Caco-2 (cell line): ENCODE measurements around the gene KLHL8. TPM values are rescaled to one million over a fixed set of nuclear protein-coding genes. Genes with fewer than 3 reads are reported as not detected.

ENCODE experiments used
- BruUV-seq: library from RNA; stranded (reverse); fragments of 400-500 nt; replicated peaks from 2 replicates; lab custom pipeline; 2021; lab: Mats Ljungman, UMichigan
- CTCF ChIA-PET: fragments of 300-600 bp; sonication (Branson Sonifier 250); formaldehyde crosslinking; loops from one replicate; lab custom pipeline; 2022; ENCODE audit warnings: antibody characterized with exemption; lab: Charles Lee
- POLR2A ChIA-PET: fragments of 300-600 bp; sonication (Branson Sonifier 250); formaldehyde crosslinking; loops from one replicate; lab custom pipeline; 2022; ENCODE audit warnings: antibody characterized with exemption; lab: Charles Lee
- DNase-seq, 2 experiments: peaks; one replicate each; pipeline versions ENCODE4 v3.0.0 to v3.0.0-alpha.2; 2020 to 2022
- H3K27me3 ChIP-seq: replicated peaks from 2 replicates; pipeline ENCODE4 v1.6.0; 2011; ENCODE audit warnings: low read length; ENCODE audit not compliant: control insufficient read depth, insufficient read depth
- H3K36me3 ChIP-seq: 2 replicates; pipeline ENCODE4 v1.5.1; 2011; ENCODE audit warnings: low read length; ENCODE audit not compliant: control insufficient read depth, insufficient read depth
- H3K4me1 ChIP-seq: fragments of 250-450 bp; sonication (Bioruptor Pico); 2 replicates; pipeline ENCODE4 v1.5.1; 2020; ENCODE audit warnings: mild to moderate bottlenecking
- H3K4me3 ChIP-seq: 2 replicates; pipeline ENCODE4 v1.5.1; 2011; ENCODE audit warnings: low read depth, mild to moderate bottlenecking, control low read depth, low read length
- H3K9me3 ChIP-seq: fragments of 250-450 bp; sonication (Bioruptor Pico); 2 replicates; pipeline ENCODE4 v1.5.1; 2020; ENCODE audit warnings: mild to moderate bottlenecking, moderate library complexity
- H3K27ac Mint-ChIP-seq: one replicate; pipeline ENCODE4 v1.8.0; 2022; ENCODE audit warnings: mixed read lengths; ENCODE audit not compliant: unreplicated experiment
- H3K27me3 Mint-ChIP-seq: one replicate; pipeline ENCODE4 v1.8.0; 2022; ENCODE audit warnings: mixed read lengths; ENCODE audit not compliant: insufficient read depth, unreplicated experiment
- H3K36me3 Mint-ChIP-seq: one replicate; pipeline ENCODE4 v1.8.0; 2022; ENCODE audit warnings: mild to moderate bottlenecking, mixed read lengths; ENCODE audit not compliant: insufficient read depth, unreplicated experiment
- H3K4me1 Mint-ChIP-seq: one replicate; pipeline ENCODE4 v1.8.0; 2022; ENCODE audit warnings: low read depth, mixed read lengths; ENCODE audit not compliant: unreplicated experiment
- H3K4me3 Mint-ChIP-seq: one replicate; pipeline ENCODE4 v1.8.0; 2022; ENCODE audit warnings: mild to moderate bottlenecking, moderate library complexity, mixed read lengths; ENCODE audit not compliant: unreplicated experiment
- H3K9me3 Mint-ChIP-seq: one replicate; pipeline ENCODE4 v1.8.0; 2022; ENCODE audit warnings: mixed read lengths; ENCODE audit not compliant: unreplicated experiment
- intact Hi-C: fragments of 100-400 bp; cut with micrococcal nuclease; formaldehyde crosslinking; loops from one replicate; pipeline ENCODE4 v1.10.0; 2022; ENCODE audit not compliant: unreplicated experiment
- total RNA-seq: library from RNA; stranded (reverse); gene quantifications from 2 replicates; pipeline ENCODE4 v1.2.3, GENCODE V29; 2022
- TF ChIP-seq, protein P1 (sequence below), 2 experiments: fragments of 200-600 bp in 1 of 2; IDR thresholded peaks; 1 replicate in 1 of 2; 2 replicates in 1 of 2; pipeline versions ENCODE4 v1.5.1 to v1.8.0; 2011 to 2022; ENCODE audit warnings: antibody characterized with exemption in 1 of 2, control low read depth in 1 of 2, inconsistent platforms in 1 of 2, low read depth in 1 of 2, low read length in 1 of 2, mild to moderate bottlenecking in 1 of 2, moderate library complexity in 1 of 2; ENCODE audit not compliant: insufficient read depth in 1 of 2, severe bottlenecking in 1 of 2, unreplicated experiment in 1 of 2

KLHL8 gene
- total RNA-seq, 1 experiment from 2014 or later: 27.7 TPM

DNA sequence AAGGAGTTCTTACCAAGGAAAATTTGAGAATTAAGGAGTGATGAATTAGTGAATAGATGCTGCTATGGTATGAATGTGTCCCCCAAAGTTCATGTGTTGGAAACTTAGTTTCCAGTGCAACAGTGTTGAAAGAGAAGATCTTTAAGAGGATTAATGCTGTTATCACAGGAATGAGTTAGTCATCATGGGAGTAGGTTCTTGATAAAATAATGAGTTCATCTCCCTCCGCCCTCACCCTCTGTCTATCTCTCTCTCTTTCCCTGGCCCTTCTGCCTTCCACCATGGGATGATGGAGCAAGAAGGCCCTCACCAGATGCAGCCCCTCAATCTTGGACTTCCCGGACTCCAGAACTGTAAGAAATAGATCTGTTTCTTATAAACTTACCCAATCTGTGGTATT is 38.3 kb upstream of the KLHL8 start:
- Mint-ChIP-seq H3K27me3 (no peaks in the 10 kb centered on the region), H3K4me1 (no peaks in the 10 kb centered on the region), H3K27ac (no peak overlapping the region), H3K36me3 (no peaks in the 10 kb centered on the region), H3K9me3 (peaks cover 19% of the 10 kb centered on the region), H3K4me3 (no peak overlapping the region)
- intact Hi-C loops: no loop called here
- TF ChIP-seq, protein P1, sequence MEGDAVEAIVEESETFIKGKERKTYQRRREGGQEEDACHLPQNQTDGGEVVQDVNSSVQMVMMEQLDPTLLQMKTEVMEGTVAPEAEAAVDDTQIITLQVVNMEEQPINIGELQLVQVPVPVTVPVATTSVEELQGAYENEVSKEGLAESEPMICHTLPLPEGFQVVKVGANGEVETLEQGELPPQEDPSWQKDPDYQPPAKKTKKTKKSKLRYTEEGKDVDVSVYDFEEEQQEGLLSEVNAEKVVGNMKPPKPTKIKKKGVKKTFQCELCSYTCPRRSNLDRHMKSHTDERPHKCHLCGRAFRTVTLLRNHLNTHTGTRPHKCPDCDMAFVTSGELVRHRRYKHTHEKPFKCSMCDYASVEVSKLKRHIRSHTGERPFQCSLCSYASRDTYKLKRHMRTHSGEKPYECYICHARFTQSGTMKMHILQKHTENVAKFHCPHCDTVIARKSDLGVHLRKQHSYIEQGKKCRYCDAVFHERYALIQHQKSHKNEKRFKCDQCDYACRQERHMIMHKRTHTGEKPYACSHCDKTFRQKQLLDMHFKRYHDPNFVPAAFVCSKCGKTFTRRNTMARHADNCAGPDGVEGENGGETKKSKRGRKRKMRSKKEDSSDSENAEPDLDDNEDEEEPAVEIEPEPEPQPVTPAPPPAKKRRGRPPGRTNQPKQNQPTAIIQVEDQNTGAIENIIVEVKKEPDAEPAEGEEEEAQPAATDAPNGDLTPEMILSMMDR (IDR thresholded peaks at IDR 0.05; ENCODE audit: insufficient read depth in 1 of 2, low read depth in 1 of 2, low read length in 1 of 2, severe bottlenecking in 1 of 2, unreplicated experiment in 1 of 2): no peak
- ChIA-PET CTCF (no interaction called here), POLR2A (no interaction called here)
- no peak for DNase-seq
- H3K4me3 ChIP-seq: no peak overlapping the region
- H3K4me1 ChIP-seq: no peaks in the 10 kb centered on the region
- BruUV-seq: no TSS peak
- H3K9me3 ChIP-seq: peaks cover 7% of the 10 kb centered on the region; the same call in 1 of the 2 replicates
- H3K27me3 ChIP-seq: no peaks in the 10 kb centered on the region
- no peaks in the 10 kb centered on the region for H3K36me3 ChIP-seq

DNA sequence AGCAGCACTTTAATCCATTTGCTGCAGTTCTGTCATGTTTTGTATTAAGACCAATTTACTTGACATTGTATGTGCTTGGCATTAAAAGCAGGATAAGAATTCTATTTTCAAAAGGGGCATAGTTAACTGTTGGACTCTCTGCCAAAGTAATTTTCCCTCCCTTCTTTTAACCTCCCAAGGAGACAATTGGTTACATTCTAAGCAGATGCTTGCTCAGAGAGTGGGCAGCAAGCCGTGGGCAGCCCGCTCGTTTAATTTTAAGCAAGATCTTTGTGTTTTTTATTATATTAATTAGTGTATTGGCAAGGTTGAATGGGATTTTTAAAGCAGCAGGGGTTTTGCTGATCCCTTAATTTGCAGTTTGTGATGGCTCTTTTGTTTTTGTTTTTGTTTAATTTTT is 37.1 kb upstream of the KLHL8 start:
- peaks cover 12% of the 10 kb centered on the region for H3K9me3 Mint-ChIP-seq
- no peak overlapping the region for H3K4me3 Mint-ChIP-seq
- no peak for DNase-seq
- Histone ChIP-seq H3K27me3 (no peaks in the 10 kb centered on the region), H3K36me3 (no peaks in the 10 kb centered on the region), H3K4me1 (no peaks in the 10 kb centered on the region), H3K9me3 (0 out of 2 replicates have a peak, but pooled peaks cover 4% of the 10 kb centered on the region), H3K4me3 (no peak overlapping the region)
- BruUV-seq: no TSS peak
- ChIA-PET POLR2A (no interaction called here), CTCF (no interaction called here)
- TF ChIP-seq, protein P1 (IDR thresholded peaks at IDR 0.05; ENCODE audit: insufficient read depth in 1 of 2, low read depth in 1 of 2, low read length in 1 of 2, severe bottlenecking in 1 of 2, unreplicated experiment in 1 of 2): no peak
- H3K36me3 Mint-ChIP-seq: no peaks in the 10 kb centered on the region
- H3K4me1 Mint-ChIP-seq: no peaks in the 10 kb centered on the region
- H3K27ac Mint-ChIP-seq: no peak overlapping the region
- intact Hi-C loops: no loop called here
- no peaks in the 10 kb centered on the region for H3K27me3 Mint-ChIP-seq

- ChIA-PET POLR2A (no interaction called here), CTCF (no interaction called here)
- Mint-ChIP-seq H3K27me3 (no peaks in the 10 kb centered on the region), H3K4me3 (no peak overlapping the region), H3K9me3 (peaks cover 10% of the 10 kb centered on the region), H3K27ac (no peak overlapping the region), H3K4me1 (no peaks in the 10 kb centered on the region), H3K36me3 (no peaks in the 10 kb centered on the region)
- intact Hi-C loops: no loop called here
- no peak for DNase-seq
- no peaks in the 10 kb centered on the region for H3K4me1 ChIP-seq
- 0 out of 2 replicates have a peak, but pooled peaks cover 4% of the 10 kb centered on the region for H3K9me3 ChIP-seq
- TF ChIP-seq, protein P1 (IDR thresholded peaks at IDR 0.05; ENCODE audit: insufficient read depth in 1 of 2, low read depth in 1 of 2, low read length in 1 of 2, severe bottlenecking in 1 of 2, unreplicated experiment in 1 of 2): no peak
- no peak overlapping the region for H3K4me3 ChIP-seq
- H3K27me3 ChIP-seq: no peaks in the 10 kb centered on the region
- BruUV-seq: no TSS peak
- H3K36me3 ChIP-seq: no peaks in the 10 kb centered on the region
Measured at GRCh38 chr4:87255755-87256154, 35.3 kb upstream of the KLHL8 start.
